HG03095 (cell line): Measurements from ENCODE around the gene KSR1.

Source experiments
- ATAC-seq: cut with Tn5 transposase; IDR thresholded peaks from one replicate; pipeline ENCODE4 v1.9.1; 2021; ENCODE audit warnings: moderate library complexity; ENCODE audit not compliant: unreplicated experiment

The KSR1 gene

DNA sequence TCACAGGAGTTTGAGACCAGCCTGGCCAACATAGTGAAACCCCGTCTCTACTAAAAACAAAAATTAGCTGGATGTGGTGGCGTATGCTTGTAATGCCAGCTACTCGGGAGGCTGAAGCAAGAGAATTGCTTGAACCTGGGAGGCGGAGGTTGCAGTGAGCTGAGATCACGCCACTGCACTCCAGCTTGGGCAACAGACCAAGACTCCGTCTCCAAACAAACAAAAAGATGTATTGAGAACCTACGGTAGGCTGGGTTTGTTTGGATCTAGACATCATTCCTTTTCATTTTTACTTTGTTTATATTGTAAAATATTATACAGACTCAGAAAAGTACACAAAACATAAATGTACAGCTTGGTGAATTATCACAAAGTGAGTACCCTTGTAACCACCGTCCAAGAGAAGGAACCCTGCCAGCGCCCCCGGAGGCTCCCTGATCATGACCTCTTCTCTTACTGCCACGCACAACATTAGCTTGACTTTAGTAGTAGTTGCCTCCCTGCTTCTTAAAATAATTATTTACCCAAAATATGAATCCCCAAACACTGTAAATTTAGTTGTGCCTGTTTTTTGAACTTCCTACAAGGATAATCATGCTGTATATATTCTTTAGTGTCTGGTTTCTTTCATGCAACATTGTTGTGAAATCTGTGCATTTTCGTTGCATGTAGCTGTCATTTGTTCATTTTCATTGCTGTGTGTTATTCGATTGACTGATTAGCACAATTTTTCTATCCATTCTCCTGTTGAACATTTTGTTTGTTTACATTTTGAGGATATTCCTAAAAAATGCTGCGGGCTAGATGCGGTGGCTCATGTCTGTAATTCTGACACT is 56.5 kb downstream of the KSR1 start:
- ATAC-seq = no peak

DNA sequence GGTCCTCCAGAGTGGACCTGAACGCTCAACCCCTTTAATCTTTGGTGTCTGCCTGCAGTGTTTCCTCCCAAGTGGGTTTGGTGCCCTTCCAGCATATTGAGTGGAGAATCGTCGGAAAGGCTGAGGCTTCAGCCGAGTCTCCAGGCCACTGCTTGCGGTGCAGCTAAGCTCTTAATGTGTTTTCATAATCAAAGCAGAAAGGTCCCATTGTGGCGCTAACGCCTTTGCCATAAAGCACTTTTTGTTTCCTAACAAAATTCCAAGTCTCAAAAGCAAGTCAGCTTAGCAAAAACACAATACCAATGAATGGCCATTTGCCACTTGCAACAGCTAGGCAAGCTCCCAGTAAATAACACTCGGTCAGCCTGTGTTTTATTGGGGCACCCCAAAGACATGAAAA is 57.6 kb downstream of the KSR1 start:
- no peak for ATAC-seq

DNA sequence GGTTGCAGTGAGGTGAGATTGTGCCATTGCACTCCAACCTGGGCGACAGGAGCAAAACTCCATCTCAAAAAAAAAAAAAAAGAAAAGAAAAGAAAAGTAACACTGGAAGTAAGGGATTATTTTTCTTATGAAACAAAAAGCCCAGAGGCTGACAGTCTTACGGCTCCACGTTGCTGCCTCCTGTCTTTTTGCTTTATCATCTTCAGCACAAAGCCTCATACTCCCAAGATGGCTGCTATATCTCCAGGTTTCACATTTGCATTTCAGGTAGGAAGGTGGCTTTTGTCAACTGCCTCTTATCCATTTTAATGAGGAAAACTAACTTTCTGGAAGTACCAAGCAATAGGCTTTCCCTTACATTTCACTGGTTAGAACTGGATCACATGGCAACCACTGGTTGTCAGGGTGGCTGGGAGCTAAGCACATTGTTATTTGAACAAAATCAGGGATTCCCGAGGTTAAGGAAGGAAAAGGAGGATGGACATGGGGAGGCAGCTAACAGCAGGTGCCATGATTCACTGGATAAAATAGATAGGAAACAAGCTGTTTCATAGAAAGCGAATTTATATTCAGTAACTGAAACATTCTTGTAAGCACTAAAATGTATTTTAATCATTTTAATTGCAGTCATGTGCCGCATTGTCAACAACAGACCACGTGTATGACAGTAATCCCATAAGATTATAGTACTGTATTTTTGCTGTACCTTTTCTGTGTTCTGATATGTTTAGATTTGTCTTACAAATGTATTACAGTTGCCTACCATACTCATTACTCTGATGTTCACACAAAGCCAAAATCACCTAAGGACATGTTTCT is 58.6 kb downstream of the KSR1 start:
- ATAC-seq = no peak

DNA sequence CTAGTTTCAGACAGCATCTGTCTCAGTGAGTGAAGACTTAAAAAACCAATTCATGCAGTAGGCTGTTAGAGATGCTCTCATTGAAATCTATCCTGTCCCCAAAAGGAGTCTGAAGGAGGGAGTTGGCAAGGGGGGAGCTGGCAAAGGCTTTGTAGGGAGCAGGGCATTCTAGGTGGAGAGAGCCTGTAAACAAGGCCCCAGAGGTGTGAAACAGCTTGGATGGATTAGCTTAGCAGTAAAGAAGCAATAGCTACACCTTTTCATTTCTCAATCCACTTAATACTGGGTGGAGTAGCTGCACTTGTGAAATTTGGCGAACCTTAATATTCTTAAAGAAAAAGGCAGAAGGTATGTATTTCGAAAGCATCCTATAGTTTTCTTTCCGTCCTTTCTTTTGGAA is 61.8 kb downstream of the KSR1 start:
- ATAC-seq = no peak

DNA sequence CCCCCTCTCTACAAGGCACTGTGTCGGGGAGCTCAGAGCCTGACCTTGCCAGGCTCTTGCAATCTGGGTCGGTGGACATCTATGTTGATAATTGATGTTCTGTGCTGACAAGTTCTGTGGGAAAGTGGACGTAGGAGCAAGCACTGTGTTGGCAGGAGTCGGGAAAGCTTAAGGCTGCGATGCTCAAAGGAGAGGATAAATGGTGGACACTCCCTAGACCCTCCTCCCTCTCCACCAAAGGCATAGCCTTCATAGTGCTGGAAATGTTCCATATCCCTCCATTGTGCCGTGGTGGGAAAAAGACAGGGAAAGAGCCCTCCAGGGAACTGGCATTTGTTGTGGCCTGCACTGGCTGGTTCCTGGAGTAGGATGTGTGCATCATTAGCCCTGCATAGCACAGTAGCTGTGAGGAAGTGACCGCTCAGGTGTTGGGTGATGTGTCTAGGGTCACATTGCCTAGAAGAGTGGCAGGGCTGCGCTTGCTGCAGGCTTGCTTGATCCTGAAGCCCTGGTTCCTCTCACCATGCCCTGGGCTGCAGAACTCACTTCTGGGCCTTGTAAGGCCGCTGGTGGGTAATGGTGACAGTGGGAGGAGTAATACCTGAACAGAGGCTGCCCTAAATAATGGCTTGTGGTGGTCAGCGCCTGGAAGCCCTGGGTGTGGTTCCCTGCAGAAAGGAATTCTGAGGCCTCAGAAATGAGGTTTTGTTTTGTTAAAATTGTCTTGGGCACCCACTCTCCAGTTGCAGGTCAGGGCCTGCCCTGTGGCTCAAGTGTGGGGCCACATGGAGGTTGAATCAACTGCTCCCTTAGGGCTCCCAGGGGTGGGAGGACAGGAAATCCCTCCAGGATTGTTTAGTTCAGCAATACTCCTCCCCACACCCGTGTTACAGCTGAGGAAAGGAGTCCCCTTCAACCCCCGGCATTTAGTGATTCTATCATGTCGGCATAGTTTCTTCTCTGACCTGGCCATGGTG is 62.6 kb downstream of the KSR1 start:
- no peak for ATAC-seq

DNA sequence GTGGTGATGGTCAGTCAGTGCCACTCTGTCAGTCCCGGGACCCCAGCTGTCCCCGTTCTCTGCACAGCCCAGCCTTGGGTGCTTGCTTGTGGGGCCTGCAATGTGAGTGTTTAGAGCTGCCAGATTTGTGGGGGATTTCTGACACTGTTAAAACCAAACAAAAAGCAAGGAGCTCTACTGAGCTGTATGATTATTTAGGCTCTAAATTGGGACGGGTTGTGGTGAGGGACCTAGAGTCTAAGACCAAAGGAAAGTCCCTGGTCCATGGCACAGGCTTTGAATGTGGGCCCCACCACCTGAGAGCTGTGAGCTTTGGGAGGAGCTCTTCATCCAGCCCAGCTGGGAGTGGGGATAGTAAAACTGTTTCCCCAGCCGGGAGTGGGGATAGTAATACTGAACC is 63.3 kb downstream of the KSR1 start:
- peak; percentile 52 for ATAC-seq

DNA sequence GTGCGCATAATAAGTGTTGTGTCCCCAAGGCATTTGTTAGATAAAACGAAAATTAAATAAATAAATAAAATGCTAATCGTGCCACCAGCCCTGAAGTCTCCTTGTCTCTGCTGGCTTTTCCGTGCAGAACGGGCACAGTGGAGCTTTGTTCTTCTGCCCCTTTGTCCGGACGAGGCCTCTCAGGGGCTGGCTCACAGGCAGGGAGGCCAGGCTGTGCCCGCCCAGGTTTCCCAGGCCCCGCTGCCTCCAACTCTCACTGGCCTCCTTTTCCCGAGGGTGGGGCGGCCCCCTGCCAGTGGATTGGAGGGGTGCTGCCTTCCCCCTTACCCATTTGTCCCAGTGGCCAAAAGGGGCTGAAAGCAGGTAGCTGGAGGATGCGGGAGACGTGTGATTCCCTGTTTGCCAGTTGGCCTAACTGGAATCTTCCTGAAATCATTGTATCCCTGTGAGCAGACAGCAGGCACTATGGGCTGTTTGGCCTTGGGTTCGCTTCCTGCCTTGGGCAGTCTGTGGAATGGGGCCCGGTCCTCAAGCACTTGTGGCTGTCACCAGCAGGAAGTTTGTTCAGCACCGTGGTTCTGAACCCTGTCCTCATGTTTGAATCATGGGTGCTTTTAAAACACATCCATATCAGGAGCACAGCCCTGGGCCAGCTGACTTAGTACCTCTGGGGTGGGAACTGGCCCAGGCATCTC is 64.4 kb downstream of the KSR1 start:
- no peak for ATAC-seq

DNA sequence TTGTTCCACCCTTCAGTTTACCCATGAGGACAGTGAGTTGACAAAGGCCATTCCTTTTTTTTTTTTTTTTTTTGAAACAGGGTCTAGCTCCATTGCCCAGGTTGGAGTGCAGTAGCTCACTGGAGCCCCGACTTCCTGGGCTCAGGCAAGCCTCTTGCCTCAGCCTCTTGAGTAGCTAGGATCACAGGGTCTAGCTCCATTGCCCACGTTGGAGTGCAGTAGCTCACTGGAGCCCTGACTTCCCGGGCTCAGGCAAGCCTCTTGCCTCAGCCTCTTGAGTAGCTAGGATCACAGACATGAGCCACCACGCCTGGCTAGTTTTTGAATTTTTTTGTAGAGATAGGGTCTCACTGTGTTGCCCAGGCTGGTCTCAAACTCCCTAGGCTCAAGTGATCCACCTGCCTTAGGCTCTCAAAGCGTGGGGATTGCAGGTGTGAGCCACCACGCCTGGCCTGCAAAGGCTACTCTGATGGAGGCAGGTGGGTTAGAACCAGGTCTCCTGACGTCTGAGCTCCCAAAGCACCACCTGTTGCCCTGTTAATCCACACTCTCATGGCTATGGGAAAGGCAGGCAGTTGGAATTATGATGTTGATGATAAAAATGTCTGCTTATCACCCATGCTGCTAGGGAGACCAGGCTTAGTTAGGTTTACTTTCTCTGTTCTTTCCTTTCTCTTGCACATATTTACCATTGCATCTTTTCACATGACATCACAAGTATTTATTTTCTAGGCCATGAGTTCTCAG is 65.2 kb downstream of the KSR1 start:
- ATAC-seq = no peak

DNA sequence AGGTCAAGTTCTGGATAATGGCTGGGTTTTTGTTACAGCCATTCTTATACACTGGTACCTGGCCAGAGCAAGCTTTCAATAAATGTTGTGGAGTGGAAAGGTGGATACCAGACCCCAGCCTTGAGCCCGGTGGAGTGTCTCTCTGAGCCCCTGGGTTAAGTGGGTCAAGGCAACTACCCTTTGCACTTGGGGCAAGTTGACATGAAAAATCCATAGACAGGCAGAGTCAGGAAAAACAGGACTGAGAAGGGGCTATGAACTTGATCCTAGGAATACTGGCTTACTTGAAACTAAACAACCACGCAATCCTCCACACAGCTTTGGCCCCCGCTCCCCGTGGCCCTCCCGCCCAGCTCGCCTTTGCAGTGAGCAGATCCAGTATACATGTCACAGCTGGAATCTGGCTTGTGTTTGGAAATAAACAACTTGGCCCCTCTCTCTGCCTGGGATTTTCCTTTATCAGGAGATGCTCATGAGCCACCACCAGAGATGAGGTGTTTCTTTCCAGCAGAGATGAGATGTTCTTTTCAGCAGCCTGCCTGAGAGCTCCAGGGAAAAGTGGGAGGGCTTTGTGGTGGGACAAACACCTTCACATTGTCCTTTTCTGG is 65.9 kb downstream of the KSR1 start:
- no peak for ATAC-seq

DNA sequence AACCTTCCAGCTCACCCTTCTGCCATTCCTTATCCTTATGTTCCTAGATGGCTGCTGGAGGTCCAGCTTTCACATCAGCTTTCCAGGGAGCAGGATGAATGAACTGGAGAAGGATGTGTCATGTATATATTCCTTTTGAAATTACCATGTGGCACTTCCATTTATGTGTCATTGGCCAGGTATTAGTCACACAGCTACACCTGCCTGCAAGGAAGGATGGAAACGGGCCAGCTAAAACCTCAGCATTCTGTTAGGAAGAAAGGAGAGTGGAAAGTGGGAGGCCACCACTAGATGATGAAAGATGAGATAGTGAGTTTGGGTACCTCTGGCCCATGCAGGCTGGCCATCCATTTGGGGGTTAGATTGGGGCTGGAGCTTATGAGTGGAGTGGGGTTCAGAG is 67.5 kb downstream of the KSR1 start:
- no peak for ATAC-seq

DNA sequence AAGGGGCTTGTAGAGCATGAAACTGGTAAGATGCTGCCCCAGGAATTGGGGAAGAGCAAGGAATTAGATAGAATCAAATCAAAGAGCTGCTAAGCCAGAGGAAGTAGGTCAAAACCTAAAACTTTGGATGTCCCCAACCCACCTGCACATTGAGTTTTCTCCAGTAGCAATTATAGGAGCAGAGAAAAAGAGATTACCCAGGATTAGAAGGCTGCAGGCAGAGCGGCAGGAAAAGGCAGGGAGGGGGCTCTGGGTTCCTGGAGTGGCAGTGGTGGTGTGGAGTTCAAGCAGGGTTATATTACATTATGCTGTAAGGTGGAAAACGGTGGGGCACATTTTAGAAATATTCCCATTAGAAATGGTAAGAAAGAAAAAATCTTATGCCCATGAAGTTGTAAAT is 68.3 kb downstream of the KSR1 start:
- ATAC-seq = no peak

DNA sequence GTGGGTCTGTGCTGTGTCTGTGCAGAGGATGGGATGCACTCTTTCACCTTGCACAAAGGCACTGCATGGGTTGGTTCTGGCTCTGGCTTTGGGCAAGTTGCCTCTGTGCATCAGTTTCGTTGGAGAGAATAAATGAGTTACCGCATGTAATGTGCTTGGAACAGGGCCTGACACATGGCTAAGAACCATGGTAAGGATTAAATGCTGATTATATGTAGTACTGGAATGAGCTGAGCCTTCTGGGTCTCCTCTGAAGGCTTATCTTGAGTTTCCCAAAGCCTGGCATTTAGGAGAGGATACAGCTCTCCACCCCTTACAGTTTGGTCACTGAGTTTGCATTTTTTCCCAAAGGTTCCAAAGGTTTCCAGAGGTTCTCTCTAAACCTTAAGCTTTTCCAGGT is 69.1 kb downstream of the KSR1 start:
- no peak for ATAC-seq

DNA sequence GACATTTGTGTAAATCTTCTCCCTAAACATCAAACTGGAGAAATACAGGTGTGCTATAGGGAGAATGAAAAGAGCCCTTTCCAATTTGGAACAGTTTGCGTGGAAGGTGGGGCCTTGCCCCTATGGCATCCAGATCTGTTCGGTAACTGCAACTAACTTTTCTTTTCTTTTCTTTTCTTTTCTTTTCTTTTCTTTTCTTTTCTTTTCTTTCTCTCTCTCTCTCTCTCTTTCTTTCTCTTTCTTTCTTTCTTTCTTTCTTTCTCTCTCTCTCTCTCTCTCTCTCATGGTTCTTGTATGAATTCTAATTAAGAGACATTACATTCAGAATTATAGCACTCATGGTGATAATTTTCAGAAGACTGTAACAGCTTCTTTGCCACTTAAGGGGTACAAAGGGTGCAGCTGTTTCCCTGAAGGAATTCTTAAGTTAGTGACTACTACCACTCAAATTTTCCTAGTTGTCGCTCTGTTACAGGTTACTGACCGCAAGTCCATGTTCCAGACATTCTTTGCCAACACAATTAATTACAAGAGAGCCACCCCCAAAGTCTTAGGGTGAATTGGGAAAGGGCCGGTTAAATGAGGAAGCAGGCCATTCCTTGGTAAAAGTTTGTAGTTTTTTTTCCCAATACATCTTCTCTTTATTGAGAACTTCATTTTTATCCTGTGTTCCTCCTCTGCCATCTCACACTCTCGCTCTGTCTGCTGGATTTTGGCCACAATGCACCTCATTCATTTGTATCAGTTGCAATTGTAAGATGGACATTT is 69.8 kb downstream of the KSR1 start:
- no peak for ATAC-seq

DNA sequence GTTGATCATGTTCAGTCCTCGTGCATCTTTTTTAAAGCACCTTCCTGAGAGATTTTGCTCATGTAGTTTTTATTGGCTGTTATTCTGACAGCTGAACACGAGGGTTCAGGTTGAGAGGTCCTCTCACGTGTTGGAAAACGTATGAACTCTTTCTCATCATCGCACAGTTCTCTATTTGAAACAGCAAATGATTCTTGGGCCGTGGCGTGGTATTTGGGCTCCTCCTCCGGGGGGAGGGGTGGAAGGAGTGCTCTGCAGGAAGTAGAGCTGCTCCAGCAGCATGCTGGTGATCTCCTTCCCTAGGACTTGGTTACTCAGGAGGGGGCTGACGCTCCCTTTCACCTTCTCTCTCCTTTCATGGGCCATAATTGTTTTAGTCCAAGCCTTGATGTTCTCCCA is 70.4 kb downstream of the KSR1 start:
- peak; percentile 61 for ATAC-seq

DNA sequence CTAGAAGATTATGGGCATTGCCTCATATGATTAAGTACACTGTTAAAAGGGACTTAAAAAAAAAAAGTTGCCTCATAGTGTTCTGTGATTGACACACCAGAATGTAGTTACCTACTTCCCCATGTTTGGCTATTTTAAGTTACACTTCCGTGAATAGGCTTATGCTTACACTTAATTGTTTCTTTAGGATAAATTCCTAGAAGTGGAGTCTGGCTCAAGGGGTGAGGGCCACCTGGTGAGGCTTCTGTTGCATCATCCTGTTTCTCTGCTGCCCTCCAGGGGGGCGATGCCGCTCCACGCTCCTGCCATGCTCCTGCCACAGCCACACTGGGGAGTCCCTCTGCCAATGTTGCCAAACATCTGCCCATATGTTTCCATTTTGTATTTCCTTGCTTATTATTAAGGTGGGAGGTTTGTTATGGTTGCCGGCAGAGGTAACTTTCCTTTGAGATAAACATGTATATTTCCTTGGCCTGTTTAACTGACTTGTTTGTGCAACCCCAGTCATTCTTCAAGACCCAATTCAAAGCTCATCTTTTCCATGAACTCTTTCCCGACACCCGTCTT is 73.1 kb downstream of the KSR1 start:
- no peak for ATAC-seq

DNA sequence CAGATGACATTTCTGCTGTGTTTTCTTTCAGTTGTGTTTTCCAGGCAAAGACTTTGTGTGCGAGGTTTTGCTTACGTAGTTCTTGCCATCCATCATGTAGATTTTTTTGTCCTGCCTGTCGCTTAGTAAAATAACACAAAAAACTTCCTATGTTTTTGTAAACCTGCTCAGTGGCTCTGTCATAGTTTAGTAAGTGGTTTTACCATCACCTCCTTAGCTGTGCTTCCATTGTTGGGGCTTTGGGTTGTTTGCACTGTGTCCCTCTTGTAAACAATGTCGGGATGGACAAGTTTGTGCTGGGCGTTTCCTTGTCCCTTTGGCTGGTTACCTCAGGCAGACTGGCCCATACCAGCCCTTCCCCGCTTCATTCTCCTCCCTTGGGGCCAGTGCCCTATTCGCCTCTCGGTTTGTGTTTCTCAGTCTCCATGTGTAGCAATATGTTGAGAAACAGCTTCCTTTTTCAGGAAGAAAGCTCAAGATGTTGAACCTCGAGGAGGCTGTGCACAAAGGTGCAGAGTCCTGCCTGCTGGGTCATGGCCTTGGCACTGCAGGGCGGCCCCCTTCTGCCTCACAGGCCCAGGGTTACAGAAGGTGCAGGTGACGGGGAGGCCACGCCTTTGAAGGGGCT is 74.6 kb downstream of the KSR1 start:
- no peak for ATAC-seq

DNA sequence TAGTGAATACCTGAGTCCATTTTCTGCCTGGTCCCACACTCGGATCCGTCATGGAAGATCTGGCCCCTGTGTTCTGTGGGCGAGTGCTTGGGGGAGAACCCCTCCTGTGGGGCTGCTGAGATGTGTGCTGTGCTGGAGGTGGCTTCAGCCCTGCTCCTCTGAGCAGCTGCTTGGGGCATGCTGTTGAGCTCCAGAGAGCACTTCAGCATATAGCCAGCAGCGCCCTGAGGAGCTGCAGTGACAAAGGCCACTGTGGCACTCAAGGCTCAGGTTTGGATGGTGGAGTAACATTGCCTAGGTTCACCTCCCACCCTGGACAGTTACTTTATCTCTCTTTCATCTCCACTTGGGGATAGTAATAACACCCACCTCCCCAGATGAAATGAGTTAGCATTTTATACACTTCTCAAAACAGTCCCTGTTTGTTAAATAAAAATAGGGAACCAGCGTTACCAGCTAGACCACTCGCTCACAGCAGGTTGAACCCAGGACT is 75.3 kb downstream of the KSR1 start:
- ATAC-seq = no peak
